DND-41 (cell line): ENCODE data around the gene PKDREJ.
"Not testable (repeated sequence)": the region's sequence is repeated elsewhere in the genome, so short reads cannot be mapped to it uniquely, and the experiment has no call there.

Experiments used
- ATAC-seq: fragments of 200-7000 bp; cut with Tn5 transposase; 3 replicates; pipeline ENCODE4 v1.9.1; 2021; ENCODE audit warnings: low read depth; ENCODE audit not compliant: insufficient read depth
- DNase-seq: peaks from one replicate; pipeline ENCODE4 v3.0.0-alpha.2; 2020
- H2AFZ ChIP-seq: 2 replicates; pipeline ENCODE4 v1.6.0; 2012; ENCODE audit warnings: low read depth, low read length
- H3K27ac ChIP-seq: 2 replicates; pipeline ENCODE4 v1.5.1; 2012; ENCODE audit warnings: low read length, inconsistent platforms
- H3K27me3 ChIP-seq: fragments of 200-600 bp; sonication (generic); 2 replicates; pipeline ENCODE4 v1.6.0; 2012; ENCODE audit warnings: low read length, mild to moderate bottlenecking, inconsistent platforms; ENCODE audit not compliant: insufficient read depth, poor library complexity
- H3K36me3 ChIP-seq: 2 replicates; pipeline ENCODE4 v1.5.1; 2012; ENCODE audit warnings: low read length, inconsistent platforms; ENCODE audit not compliant: insufficient read depth
- H3K4me1 ChIP-seq: 2 replicates; pipeline ENCODE4 v1.5.1; 2012; ENCODE audit warnings: mild to moderate bottlenecking, low read length; ENCODE audit not compliant: insufficient read depth
- H3K4me2 ChIP-seq: 2 replicates; pipeline ENCODE4 v1.6.0; 2012; ENCODE audit warnings: mild to moderate bottlenecking, moderate library complexity, low read length, inconsistent platforms; ENCODE audit not compliant: insufficient read depth
- H3K4me3 ChIP-seq, 2 experiments: fragments of 200-600 bp in 1 of 2; shearing (Covaris generic) in 1 of 2; 2 replicates each; pipeline ENCODE4 v1.5.1; 2012 to 2016; ENCODE audit warnings: inconsistent platforms in 2 of 2, low read length in 2 of 2, mild to moderate bottlenecking in 2 of 2, low read depth in 1 of 2, moderate library complexity in 1 of 2
- H3K79me2 ChIP-seq: 2 replicates; pipeline ENCODE4 v1.6.0; 2012; ENCODE audit warnings: low read length, inconsistent platforms; ENCODE audit not compliant: insufficient read depth
- H3K9ac ChIP-seq: 2 replicates; pipeline ENCODE4 v1.6.0; 2012; ENCODE audit warnings: low read depth, mild to moderate bottlenecking, inconsistent platforms, low read length, moderate library complexity
- H3K9me3 ChIP-seq: 2 replicates; pipeline ENCODE4 v1.5.1; 2012; ENCODE audit warnings: low read length, moderate library complexity, mild to moderate bottlenecking, inconsistent platforms; ENCODE audit not compliant: insufficient read depth, severe bottlenecking
- H4K20me1 ChIP-seq: 2 replicates; pipeline ENCODE4 v1.6.0; 2012; ENCODE audit warnings: low read length; ENCODE audit not compliant: insufficient read depth
- EZH2 ChIP-seq: IDR thresholded peaks from 3 replicates; pipeline ENCODE4 v1.6.1; 2012; ENCODE audit warnings: borderline replicate concordance, low read depth, mild to moderate bottlenecking, moderate library complexity, low read length, inconsistent platforms; ENCODE audit not compliant: severe bottlenecking
- TF ChIP-seq, protein P1 (sequence below): IDR thresholded peaks from 2 replicates; pipeline ENCODE4 v1.5.1; 2012; ENCODE audit warnings: borderline replicate concordance, low read length, moderate library complexity, mild to moderate bottlenecking; ENCODE audit not compliant: poor library complexity, severe bottlenecking; ENCODE audit errors: extremely low read depth

The PKDREJ gene, protein sequence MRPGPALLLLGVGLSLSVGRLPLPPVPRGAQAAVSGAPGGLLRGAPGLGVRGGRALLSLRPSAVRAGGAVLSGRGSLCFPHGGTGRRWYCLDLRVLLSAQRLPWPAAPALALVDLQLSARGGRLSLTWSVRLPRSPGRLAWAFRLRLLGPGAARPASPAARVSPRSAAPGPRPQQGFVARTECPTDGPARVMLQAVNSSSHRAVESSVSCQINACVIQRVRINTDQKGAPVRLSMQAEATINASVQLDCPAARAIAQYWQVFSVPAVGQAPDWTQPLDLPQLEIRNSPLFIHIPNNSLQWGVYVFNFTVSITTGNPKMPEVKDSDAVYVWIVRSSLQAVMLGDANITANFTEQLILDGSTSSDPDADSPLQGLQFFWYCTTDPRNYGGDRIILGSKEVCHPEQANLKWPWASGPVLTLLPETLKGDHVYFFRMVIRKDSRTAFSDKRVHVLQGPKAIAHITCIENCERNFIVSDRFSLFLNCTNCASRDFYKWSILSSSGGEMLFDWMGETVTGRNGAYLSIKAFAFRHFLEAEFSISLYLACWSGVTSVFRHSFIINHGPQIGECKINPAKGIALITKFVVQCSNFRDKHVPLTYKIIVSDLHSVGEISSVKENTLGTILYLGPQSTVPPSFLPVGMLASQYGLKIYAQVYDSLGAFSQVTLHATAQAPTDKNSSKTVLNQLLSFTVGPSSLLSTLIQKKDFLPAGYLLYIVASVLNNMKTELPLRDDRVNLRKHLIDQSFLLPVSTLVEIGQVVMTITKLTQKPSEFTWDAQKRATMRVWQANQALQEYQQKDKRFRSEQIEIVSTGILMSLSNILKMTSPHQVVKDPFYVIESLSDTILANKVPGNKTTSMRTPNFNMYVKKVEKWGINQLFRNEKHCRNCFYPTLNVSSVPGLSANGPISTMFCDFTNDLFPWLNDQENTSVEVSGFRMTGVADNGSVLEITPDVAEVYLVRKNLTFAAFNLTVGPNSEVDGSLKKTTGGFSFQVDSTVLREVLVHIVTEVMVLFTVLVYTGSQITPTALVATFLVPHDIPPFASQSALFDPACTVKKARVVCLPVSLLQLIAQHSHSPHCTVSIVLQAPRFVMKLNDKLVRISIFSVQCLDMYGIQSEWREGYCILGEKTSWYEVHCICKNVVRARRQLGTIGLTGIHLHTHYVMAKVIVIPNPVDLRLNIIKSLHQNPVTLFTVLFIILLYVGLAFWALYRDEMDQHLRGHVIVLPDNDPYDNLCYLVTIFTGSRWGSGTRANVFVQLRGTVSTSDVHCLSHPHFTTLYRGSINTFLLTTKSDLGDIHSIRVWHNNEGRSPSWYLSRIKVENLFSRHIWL (N-terminal part only)

DNA sequence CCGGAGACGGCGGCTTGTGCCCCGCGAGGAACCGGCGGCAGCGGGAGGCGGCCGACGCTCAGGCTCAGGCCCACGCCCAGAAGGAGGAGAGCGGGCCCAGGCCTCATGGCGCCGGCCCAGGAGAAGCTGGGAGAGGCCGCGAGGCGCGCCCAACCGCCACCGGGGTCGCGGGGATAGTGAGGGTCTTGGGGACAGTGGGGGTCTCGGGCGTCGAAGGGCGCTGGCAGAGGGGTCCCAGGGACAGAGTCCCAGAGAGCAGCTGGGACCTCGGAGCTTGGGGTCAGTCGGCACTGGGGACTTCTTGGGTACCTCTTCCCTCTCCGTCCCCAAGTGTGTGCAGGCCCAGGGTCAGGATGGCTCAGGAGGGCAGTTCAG is at the start of gene PKDREJ:
TSS of gene PKDREJ (minus strand) at position 128 of the 375 bp plus-strand sequence. CDS start at position 107, 21 bp downstream.
- Histone ChIP-seq H3K4me1 (peaks cover 15% of the 10 kb centered on the region), H3K27ac (no peak within 1 kb of the TSS), H4K20me1 (no peaks in the 10 kb centered on the region), H3K36me3 (no peaks in the 10 kb centered on the region), H3K9me3 (peaks cover 10% of the 10 kb centered on the region), H3K4me3 (no peak within 1 kb of the TSS), H2AFZ (no peak within 1 kb of the TSS), H3K27me3 (no peaks in the 10 kb centered on the region), H3K9ac (no peak within 1 kb of the TSS), H3K79me2 (peaks cover 3% of the 10 kb centered on the region; the same call in 1 of the 2 replicates), H3K4me2 (no peak within 1 kb of the TSS)
- no peak for ATAC-seq
- DNase-seq, result no peak
- TF ChIP-seq EZH2, result no peak

DNA sequence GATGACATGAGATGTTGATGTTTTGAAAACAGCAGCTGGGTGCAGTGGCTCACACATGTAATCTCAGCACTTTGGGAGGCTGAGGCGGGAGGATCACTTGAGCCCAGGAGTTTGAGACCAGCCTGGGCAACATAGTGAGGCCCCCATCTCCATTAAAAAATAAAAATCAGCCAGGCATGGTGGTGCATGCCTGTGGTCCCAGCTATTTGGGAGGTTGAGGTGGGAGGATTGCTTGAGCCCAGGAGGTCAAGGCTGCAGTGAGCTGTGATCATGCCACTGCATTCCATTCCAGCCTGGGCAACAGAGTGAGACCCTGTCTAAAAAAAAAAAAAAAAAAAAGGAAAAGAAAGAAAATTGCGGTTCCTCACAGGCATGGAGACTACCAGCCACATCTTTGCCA is 49.7 kb upstream of the PKDREJ start:
- H3K9me3 ChIP-seq, H2AFZ ChIP-seq, H3K27me3 ChIP-seq, H3K4me3 ChIP-seq, ATAC-seq, H3K9ac ChIP-seq, DNase-seq, H3K4me1 ChIP-seq, H3K4me2 ChIP-seq, H3K27ac ChIP-seq: not testable (repeated sequence)
- peaks cover 49% of the 10 kb centered on the region for H4K20me1 ChIP-seq
- H3K36me3 ChIP-seq, result peaks cover 96% of the 10 kb centered on the region
- H3K79me2 ChIP-seq, result peaks cover 87% of the 10 kb centered on the region

DNA sequence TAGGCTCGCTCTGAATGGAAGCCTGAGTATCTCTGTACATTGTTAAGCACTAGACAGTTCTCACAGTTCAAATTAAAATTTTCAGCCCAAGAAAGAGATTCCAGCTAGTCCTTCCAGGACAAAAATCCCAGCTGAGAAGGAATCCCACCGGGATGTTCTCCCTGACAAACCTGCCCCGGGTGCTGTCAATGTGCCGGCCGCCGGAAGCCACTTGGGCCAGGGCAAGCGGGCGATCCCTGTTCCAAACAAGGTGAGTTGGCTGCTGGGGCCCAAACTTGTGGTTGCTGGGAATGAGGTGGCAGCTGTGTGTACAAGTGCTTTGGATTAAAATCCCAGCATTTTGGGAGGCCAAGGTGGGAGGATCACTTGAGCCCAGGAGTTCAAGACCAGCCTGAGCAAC is 48.9 kb upstream of the PKDREJ start:
- no peak overlapping the region for H3K4me2 ChIP-seq
- ATAC-seq (no peak), DNase-seq (no peak)
- peaks cover 87% of the 10 kb centered on the region for H3K79me2 ChIP-seq
- peaks cover 46% of the 10 kb centered on the region for H4K20me1 ChIP-seq
- TF ChIP-seq EZH2, result no peak
- TF ChIP-seq, protein P1, sequence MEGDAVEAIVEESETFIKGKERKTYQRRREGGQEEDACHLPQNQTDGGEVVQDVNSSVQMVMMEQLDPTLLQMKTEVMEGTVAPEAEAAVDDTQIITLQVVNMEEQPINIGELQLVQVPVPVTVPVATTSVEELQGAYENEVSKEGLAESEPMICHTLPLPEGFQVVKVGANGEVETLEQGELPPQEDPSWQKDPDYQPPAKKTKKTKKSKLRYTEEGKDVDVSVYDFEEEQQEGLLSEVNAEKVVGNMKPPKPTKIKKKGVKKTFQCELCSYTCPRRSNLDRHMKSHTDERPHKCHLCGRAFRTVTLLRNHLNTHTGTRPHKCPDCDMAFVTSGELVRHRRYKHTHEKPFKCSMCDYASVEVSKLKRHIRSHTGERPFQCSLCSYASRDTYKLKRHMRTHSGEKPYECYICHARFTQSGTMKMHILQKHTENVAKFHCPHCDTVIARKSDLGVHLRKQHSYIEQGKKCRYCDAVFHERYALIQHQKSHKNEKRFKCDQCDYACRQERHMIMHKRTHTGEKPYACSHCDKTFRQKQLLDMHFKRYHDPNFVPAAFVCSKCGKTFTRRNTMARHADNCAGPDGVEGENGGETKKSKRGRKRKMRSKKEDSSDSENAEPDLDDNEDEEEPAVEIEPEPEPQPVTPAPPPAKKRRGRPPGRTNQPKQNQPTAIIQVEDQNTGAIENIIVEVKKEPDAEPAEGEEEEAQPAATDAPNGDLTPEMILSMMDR, result no peak
- H3K4me3 ChIP-seq, result no peak overlapping the region
- peaks cover 4% of the 10 kb centered on the region; the same call in 1 of the 2 replicates for H3K4me1 ChIP-seq
- no peak overlapping the region for H3K27ac ChIP-seq
- H2AFZ ChIP-seq, result no peak overlapping the region
- peaks cover 96% of the 10 kb centered on the region for H3K36me3 ChIP-seq
- H3K27me3 ChIP-seq, result no peaks in the 10 kb centered on the region
- no peaks in the 10 kb centered on the region for H3K9me3 ChIP-seq
- no peak overlapping the region for H3K9ac ChIP-seq

DNA sequence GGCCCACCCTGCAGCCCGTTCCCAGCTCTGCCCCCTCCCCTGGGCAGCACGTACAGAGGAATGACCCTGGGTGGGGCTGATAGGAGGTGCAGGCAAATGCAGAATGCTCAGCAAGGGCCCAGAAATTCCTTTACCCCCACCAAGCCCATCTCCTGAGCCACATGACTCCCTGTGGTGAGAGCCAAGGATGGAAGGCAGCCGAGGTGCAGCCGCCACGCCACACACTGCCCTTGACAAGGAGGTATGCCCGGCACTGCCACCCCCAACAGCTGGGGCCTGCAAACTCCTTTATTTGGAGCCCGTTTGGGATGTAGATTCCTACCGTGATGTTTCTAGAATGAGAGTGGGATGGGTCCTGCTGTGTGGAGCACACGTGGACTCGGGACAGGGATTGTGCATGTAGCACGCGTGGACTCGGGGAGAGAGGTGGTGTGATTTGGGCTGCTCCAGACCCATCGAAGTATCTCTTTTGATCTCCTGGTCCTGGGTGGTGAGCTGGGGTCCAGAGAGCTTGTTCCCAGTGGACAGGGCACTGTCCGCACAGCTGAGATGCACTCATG is 46.5 kb upstream of the PKDREJ start:
- ATAC-seq (no peak), DNase-seq (no peak)
- Histone ChIP-seq H3K4me1 (peaks cover 7% of the 10 kb centered on the region), H3K27me3 (no peaks in the 10 kb centered on the region), H4K20me1 (peaks cover 52% of the 10 kb centered on the region), H2AFZ (no peak overlapping the region), H3K79me2 (peaks cover 93% of the 10 kb centered on the region), H3K4me3 (no peak overlapping the region), H3K27ac (0 out of 2 replicates have a peak overlapping the region, but pooled peaks have one; percentile 32), H3K36me3 (peaks cover 88% of the 10 kb centered on the region), H3K9ac (no peak overlapping the region), H3K9me3 (no peaks in the 10 kb centered on the region), H3K4me2 (no peak overlapping the region)
- no peak for TF ChIP-seq EZH2
- TF ChIP-seq, protein P1, result no peak
